HG02884 (cell line): ENCODE results near the gene NSMCE3.

Experiments
- ATAC-seq: cut with Tn5 transposase; IDR thresholded peaks from one replicate; pipeline ENCODE4 v1.9.1; 2021; ENCODE audit warnings: mild to moderate bottlenecking, moderate library complexity; ENCODE audit not compliant: unreplicated experiment

The NSMCE3 gene

GRCh38 chr15:29269485-29270168 lies at the start of gene NSMCE3:
TSS of gene NSMCE3 (minus strand) at chr15:29269822. CDS start at chr15:29269705, 117 bp downstream.
- peak; percentile 87 for ATAC-seq

- ATAC-seq, result no peak
Measured at GRCh38 chr15:29316422-29316821, 46.8 kb upstream of the NSMCE3 start.

GRCh38 chr15:29312387-29312786 lies 42.8 kb upstream of the NSMCE3 start:
- peak; percentile 58 for ATAC-seq

- ATAC-seq, result no peak
Measured at GRCh38 chr15:29311696-29312095, 42.1 kb upstream of the NSMCE3 start.

GRCh38 chr15:29309139-29309538 lies 39.5 kb upstream of the NSMCE3 start:
- peak; percentile 49 for ATAC-seq

GRCh38 chr15:29308299-29308698 lies 38.7 kb upstream of the NSMCE3 start:
- no peak for ATAC-seq

GRCh38 chr15:29305556-29305955 lies 35.9 kb upstream of the NSMCE3 start:
- ATAC-seq, result no peak

- no peak for ATAC-seq
Measured at GRCh38 chr15:29302871-29303270, 33.2 kb upstream of the NSMCE3 start.

- no peak for ATAC-seq
Measured at GRCh38 chr15:29299784-29300183, 30.2 kb upstream of the NSMCE3 start.

GRCh38 chr15:29299331-29299730 lies 29.7 kb upstream of the NSMCE3 start:
- no peak for ATAC-seq

GRCh38 chr15:29294732-29295325 lies 25.2 kb upstream of the NSMCE3 start:
- no peak for ATAC-seq

GRCh38 chr15:29291067-29291845 lies 21.6 kb upstream of the NSMCE3 start:
- ATAC-seq, result no peak

- ATAC-seq, result no peak
Measured at GRCh38 chr15:29289173-29289572, 19.6 kb upstream of the NSMCE3 start.

- no peak for ATAC-seq
Measured at GRCh38 chr15:29285386-29285785, 15.8 kb upstream of the NSMCE3 start.

GRCh38 chr15:29283381-29283780 lies 13.8 kb upstream of the NSMCE3 start:
- no peak for ATAC-seq

GRCh38 chr15:29280514-29280913 lies 10.9 kb upstream of the NSMCE3 start:
- no peak for ATAC-seq

GRCh38 chr15:29278436-29279105 lies 8.9 kb upstream of the NSMCE3 start:
- no peak for ATAC-seq

GRCh38 chr15:29276366-29276765 lies 6.7 kb upstream of the NSMCE3 start:
- ATAC-seq, result no peak

GRCh38 chr15:29275855-29276254 lies 6.2 kb upstream of the NSMCE3 start:
- no peak for ATAC-seq

GRCh38 chr15:29274946-29275345 lies 5.3 kb upstream of the NSMCE3 start:
- ATAC-seq, result no peak

GRCh38 chr15:29272219-29272618 lies 2.6 kb upstream of the NSMCE3 start:
- no peak for ATAC-seq
